ENCODE results near the gene SP2. TPM values are rescaled to one million over a fixed set of nuclear protein-coding genes. Genes with fewer than 3 reads are reported as not detected.

SP2 gene
- total and polyA plus RNA-seq, 2 donors (not counting 1 experiment from before 2014, with no cell fraction given): 1.5 to 2.6 TPM

DNA sequence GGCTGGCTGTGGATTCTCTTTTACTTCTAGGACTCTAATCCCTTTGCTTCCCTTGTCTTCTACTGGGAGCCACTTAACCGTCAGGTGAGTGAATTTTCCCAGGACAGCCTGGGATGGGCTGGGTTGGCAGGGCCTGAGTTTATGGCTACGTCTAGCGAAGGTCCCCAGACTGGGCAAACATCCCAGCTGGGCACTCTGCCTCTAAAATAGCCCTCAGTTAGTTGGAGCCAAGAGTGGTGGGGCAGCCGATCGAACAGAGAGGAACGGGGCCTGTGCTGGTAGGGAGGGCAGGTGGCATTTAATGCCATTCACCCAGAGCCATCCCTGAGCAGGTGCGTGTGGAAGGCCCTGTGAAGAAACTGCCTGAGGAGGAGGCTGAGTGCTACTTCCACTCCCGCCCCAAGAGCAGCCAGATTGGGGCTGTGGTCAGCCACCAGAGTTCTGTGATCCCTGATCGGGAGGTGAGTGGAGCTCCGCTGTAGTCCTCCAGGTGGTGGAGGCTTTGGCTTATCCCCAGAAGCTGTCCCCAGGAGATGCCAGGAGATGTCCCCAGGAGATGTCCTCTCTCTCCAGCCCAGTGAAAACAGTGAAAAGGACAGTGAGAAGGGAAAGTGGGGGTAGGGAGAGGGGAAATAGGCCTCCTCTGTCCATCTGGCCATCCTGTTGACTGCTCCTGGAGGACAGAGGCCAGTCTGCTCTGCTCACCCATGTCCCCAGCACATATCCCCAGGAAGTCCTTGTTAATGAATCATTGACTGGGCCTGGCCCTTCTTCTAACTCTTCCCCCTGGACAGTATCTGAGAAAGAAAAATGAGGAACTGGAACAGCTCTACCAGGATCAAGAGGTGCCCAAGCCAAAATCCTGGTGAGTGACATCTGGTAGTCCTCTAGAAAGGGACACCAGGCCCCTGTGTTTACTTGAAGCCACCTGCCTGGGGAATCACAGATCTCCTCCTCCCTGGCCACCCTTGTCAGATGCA, 49.8 kb downstream of the SP2 start:
- no peak overlapping the region for H3K4me2 ChIP-seq (ENCODE audit: extremely low read depth, insufficient read depth, low read length)

DNA sequence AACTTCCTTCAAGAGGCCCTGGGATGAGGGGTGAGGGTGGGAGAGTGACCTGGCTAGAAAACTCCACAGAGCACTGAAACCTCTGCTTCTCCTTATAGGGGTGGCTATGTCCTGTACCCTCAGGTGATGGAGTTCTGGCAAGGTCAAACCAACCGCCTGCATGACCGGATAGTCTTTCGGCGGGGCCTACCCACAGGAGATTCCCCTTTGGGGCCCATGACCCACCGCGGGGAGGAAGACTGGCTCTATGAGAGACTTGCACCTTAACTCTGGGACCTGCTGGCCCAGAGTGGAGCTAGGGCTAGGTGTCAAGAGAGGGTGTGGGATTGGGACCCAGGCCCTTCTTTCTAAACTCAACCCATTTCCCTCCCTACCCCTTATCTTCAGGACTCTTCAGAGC, 50.5 kb downstream of the SP2 start:
- H2AFZ ChIP-seq (ENCODE audit: low read length): no peak overlapping the region
- H3K36me3 ChIP-seq (ENCODE audit: control insufficient read depth, insufficient read depth, low read length): peaks cover 4% of the 10 kb centered on the region
- H3K27ac ChIP-seq (ENCODE audit: insufficient read depth, low read length): no peak overlapping the region
- no peak overlapping the region for H3K4me3 ChIP-seq (replicated peaks in 1 of 4; ENCODE audit: control extremely low read depth in 1 of 4, insufficient read depth in 1 of 4, low read depth in 3 of 4, low read length in 4 of 4)
- no peaks in the 10 kb centered on the region for H4K20me1 ChIP-seq (ENCODE audit: control insufficient read depth, extremely low read depth, insufficient read depth, low read length)
- TF ChIP-seq EZH2 (IDR thresholded peaks at IDR 0.05; ENCODE audit: low read length, missing control alignments): no peak
- TF ChIP-seq, protein P1, sequence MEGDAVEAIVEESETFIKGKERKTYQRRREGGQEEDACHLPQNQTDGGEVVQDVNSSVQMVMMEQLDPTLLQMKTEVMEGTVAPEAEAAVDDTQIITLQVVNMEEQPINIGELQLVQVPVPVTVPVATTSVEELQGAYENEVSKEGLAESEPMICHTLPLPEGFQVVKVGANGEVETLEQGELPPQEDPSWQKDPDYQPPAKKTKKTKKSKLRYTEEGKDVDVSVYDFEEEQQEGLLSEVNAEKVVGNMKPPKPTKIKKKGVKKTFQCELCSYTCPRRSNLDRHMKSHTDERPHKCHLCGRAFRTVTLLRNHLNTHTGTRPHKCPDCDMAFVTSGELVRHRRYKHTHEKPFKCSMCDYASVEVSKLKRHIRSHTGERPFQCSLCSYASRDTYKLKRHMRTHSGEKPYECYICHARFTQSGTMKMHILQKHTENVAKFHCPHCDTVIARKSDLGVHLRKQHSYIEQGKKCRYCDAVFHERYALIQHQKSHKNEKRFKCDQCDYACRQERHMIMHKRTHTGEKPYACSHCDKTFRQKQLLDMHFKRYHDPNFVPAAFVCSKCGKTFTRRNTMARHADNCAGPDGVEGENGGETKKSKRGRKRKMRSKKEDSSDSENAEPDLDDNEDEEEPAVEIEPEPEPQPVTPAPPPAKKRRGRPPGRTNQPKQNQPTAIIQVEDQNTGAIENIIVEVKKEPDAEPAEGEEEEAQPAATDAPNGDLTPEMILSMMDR (conservative IDR thresholded peaks at IDR 0.05 in 1 of 2, IDR thresholded peaks at IDR 0.05 in 1 of 2; ENCODE audit: low read depth in 1 of 2, low read length in 2 of 2): no peak
- DNase-seq (ENCODE audit: low read depth in 2 of 2): no peak
- H3K79me2 ChIP-seq (ENCODE audit: control insufficient read depth, insufficient read depth, low read length): no peaks in the 10 kb centered on the region
- H3K9ac ChIP-seq (ENCODE audit: insufficient read depth, low read length): no peak overlapping the region
- H3K4me1 ChIP-seq (ENCODE audit: control insufficient read depth, extremely low read depth, insufficient read depth, low read length): peaks cover 9% of the 10 kb centered on the region
- H3K4me2 ChIP-seq (ENCODE audit: extremely low read depth, insufficient read depth, low read length): no peak overlapping the region
- H3K9me3 ChIP-seq (ENCODE audit: control insufficient read depth, insufficient read depth, low read depth, low read length): no peaks in the 10 kb centered on the region
- H3K27me3 ChIP-seq (ENCODE audit: control insufficient read depth, insufficient read depth, low read length): no peaks in the 10 kb centered on the region

More for the DNA sequence above, 49.8 kb downstream of the SP2 start:
- no peaks in the 10 kb centered on the region for H3K9me3 ChIP-seq (ENCODE audit: control insufficient read depth, insufficient read depth, low read depth, low read length)
- H3K4me1 ChIP-seq (ENCODE audit: control insufficient read depth, extremely low read depth, insufficient read depth, low read length): peaks cover 11% of the 10 kb centered on the region
- peaks cover 4% of the 10 kb centered on the region for H3K36me3 ChIP-seq (ENCODE audit: control insufficient read depth, insufficient read depth, low read length)
- H3K4me3 ChIP-seq (replicated peaks in 1 of 4; ENCODE audit: control extremely low read depth in 1 of 4, insufficient read depth in 1 of 4, low read depth in 3 of 4, low read length in 4 of 4): no peak overlapping the region
- H4K20me1 ChIP-seq (ENCODE audit: control insufficient read depth, extremely low read depth, insufficient read depth, low read length): no peaks in the 10 kb centered on the region
- TF ChIP-seq EZH2 (IDR thresholded peaks at IDR 0.05; ENCODE audit: low read length, missing control alignments): no peak
- TF ChIP-seq, protein P1 (conservative IDR thresholded peaks at IDR 0.05 in 1 of 2, IDR thresholded peaks at IDR 0.05 in 1 of 2; ENCODE audit: low read depth in 1 of 2, low read length in 2 of 2): no peak
- H2AFZ ChIP-seq (ENCODE audit: low read length): no peak overlapping the region
- DNase-seq (ENCODE audit: low read depth in 2 of 2): no peak
- H3K27me3 ChIP-seq (ENCODE audit: control insufficient read depth, insufficient read depth, low read length): no peaks in the 10 kb centered on the region
- H3K27ac ChIP-seq (ENCODE audit: insufficient read depth, low read length): no peak overlapping the region
- no peak overlapping the region for H3K9ac ChIP-seq (ENCODE audit: insufficient read depth, low read length)
- no peaks in the 10 kb centered on the region for H3K79me2 ChIP-seq (ENCODE audit: control insufficient read depth, insufficient read depth, low read length)

DNA sequence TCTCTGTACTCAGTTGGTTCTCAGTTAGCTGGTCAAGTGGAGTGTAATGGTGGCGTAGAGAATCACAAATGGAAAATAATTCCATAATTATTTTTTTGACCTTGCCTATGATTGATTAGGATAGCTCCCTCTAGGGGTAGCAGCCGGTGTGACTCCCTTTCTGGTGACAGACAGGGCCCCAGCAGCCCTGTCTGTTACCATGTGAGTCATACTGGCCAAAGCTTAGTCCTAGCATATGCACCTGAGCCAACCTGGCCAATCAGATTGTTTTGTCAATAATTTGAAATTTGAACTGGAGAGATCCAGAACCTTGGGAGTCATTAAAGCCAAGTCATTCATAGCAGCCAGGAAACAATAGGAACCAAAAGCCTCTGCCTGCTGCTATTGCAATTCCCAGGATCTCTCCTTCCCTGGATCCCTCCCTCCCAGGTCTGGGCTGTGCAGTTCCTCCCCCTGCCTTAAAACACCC, 50.9 kb downstream of the SP2 start:
- peak; percentile 76 to 77 for DNase-seq (ENCODE audit: low read depth in 2 of 2)
- Histone ChIP-seq H3K27ac (ENCODE audit: insufficient read depth, low read length) (no peak overlapping the region), H3K9me3 (ENCODE audit: control insufficient read depth, insufficient read depth, low read depth, low read length) (no peaks in the 10 kb centered on the region)

More for the DNA sequence above, 50.9 kb downstream of the SP2 start:
- H2AFZ ChIP-seq (ENCODE audit: low read length): no peak overlapping the region
- H3K27me3 ChIP-seq (ENCODE audit: control insufficient read depth, insufficient read depth, low read length): no peaks in the 10 kb centered on the region
- no peaks in the 10 kb centered on the region for H4K20me1 ChIP-seq (ENCODE audit: control insufficient read depth, extremely low read depth, insufficient read depth, low read length)
- no peaks in the 10 kb centered on the region for H3K79me2 ChIP-seq (ENCODE audit: control insufficient read depth, insufficient read depth, low read length)
- no peak overlapping the region for H3K4me2 ChIP-seq (ENCODE audit: extremely low read depth, insufficient read depth, low read length)
- no peak overlapping the region for H3K9ac ChIP-seq (ENCODE audit: insufficient read depth, low read length)
- no peak for TF ChIP-seq EZH2 (IDR thresholded peaks at IDR 0.05; ENCODE audit: low read length, missing control alignments)
- TF ChIP-seq, protein P1 (conservative IDR thresholded peaks at IDR 0.05 in 1 of 2, IDR thresholded peaks at IDR 0.05 in 1 of 2; ENCODE audit: low read depth in 1 of 2, low read length in 2 of 2): peak; percentile 74 to 79
- peaks cover 9% of the 10 kb centered on the region for H3K4me1 ChIP-seq (ENCODE audit: control insufficient read depth, extremely low read depth, insufficient read depth, low read length)
- H3K36me3 ChIP-seq (ENCODE audit: control insufficient read depth, insufficient read depth, low read length): peaks cover 4% of the 10 kb centered on the region
- no peak overlapping the region for H3K4me3 ChIP-seq (replicated peaks in 1 of 4; ENCODE audit: control extremely low read depth in 1 of 4, insufficient read depth in 1 of 4, low read depth in 3 of 4, low read length in 4 of 4)
